ENCODE measurements around the gene MBIP.

- TF ChIP-seq, protein P1, sequence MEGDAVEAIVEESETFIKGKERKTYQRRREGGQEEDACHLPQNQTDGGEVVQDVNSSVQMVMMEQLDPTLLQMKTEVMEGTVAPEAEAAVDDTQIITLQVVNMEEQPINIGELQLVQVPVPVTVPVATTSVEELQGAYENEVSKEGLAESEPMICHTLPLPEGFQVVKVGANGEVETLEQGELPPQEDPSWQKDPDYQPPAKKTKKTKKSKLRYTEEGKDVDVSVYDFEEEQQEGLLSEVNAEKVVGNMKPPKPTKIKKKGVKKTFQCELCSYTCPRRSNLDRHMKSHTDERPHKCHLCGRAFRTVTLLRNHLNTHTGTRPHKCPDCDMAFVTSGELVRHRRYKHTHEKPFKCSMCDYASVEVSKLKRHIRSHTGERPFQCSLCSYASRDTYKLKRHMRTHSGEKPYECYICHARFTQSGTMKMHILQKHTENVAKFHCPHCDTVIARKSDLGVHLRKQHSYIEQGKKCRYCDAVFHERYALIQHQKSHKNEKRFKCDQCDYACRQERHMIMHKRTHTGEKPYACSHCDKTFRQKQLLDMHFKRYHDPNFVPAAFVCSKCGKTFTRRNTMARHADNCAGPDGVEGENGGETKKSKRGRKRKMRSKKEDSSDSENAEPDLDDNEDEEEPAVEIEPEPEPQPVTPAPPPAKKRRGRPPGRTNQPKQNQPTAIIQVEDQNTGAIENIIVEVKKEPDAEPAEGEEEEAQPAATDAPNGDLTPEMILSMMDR (conservative IDR thresholded peaks at IDR 0.05), result no peak
- no peak for TF ChIP-seq ZFX (IDR thresholded peaks at IDR 0.05)
Observed at GRCh38 chr14:36256126-36256801, 64.2 kb downstream of the MBIP start.

All from C4-2B (cell line).